ENCODE data around the gene ARHGEF4.

The ARHGEF4 gene

GRCh38 chr2:130930740-130931659 lies 94.3 kb downstream of the ARHGEF4 start:
- FAIRE-seq, result no peak

- no peak for FAIRE-seq
Measured at GRCh38 chr2:130933501-130933900, 96.8 kb downstream of the ARHGEF4 start.

- no peak for FAIRE-seq
Measured at GRCh38 chr2:130936451-130936850, 99.7 kb downstream of the ARHGEF4 start.

GRCh38 chr2:130947967-130948366 lies 111.3 kb downstream of the ARHGEF4 start:
- FAIRE-seq, result no peak

- FAIRE-seq, result no peak
Measured at GRCh38 chr2:130949954-130950353, 113.2 kb downstream of the ARHGEF4 start.

GRCh38 chr2:130951018-130951417 lies 114.3 kb downstream of the ARHGEF4 start:
- FAIRE-seq, result no peak

GRCh38 chr2:130954873-130955272 lies 118.2 kb downstream of the ARHGEF4 start:
- no peak for FAIRE-seq

- no peak for FAIRE-seq
Measured at GRCh38 chr2:130957915-130958314, 121.2 kb downstream of the ARHGEF4 start.

- no peak for FAIRE-seq
Measured at GRCh38 chr2:130963196-130963848, 126.6 kb downstream of the ARHGEF4 start.

- FAIRE-seq, result no peak
Measured at GRCh38 chr2:130963849-130964793, 127.4 kb downstream of the ARHGEF4 start.

GRCh38 chr2:130964931-130965330 lies 128.2 kb downstream of the ARHGEF4 start:
- FAIRE-seq, result no peak

GRCh38 chr2:130966149-130966774 lies 129.5 kb downstream of the ARHGEF4 start:
- no peak for FAIRE-seq

- no peak for FAIRE-seq
Measured at GRCh38 chr2:130966775-130967490, 130.2 kb downstream of the ARHGEF4 start.

GRCh38 chr2:130972410-130972809 lies 135.7 kb downstream of the ARHGEF4 start:
- no peak for FAIRE-seq

GRCh38 chr2:130975729-130976128 lies 139.0 kb downstream of the ARHGEF4 start:
- FAIRE-seq, result no peak

GRCh38 chr2:130976591-130977237 lies 140.0 kb downstream of the ARHGEF4 start:
- no peak for FAIRE-seq

- FAIRE-seq, result no peak
Measured at GRCh38 chr2:130977461-130978050, 140.8 kb downstream of the ARHGEF4 start.

GRCh38 chr2:130981667-130982066 lies 145.0 kb downstream of the ARHGEF4 start:
- no peak for FAIRE-seq

GRCh38 chr2:130985206-130985780 lies 148.6 kb downstream of the ARHGEF4 start:
- no peak for FAIRE-seq
